HG02642 (cell line): Measurements from ENCODE around the gene ST8SIA6.

ENCODE experiments used
- ATAC-seq: cut with Tn5 transposase; IDR thresholded peaks from one replicate; pipeline ENCODE4 v1.9.1; 2021; ENCODE audit warnings: mild to moderate bottlenecking; ENCODE audit not compliant: unreplicated experiment, poor library complexity

The ST8SIA6 gene

GRCh38 chr10:17396004-17396403 lies 58.4 kb downstream of the ST8SIA6 start:
- no peak for ATAC-seq

- ATAC-seq, result no peak
Measured at GRCh38 chr10:17394854-17395253, 59.5 kb downstream of the ST8SIA6 start.

- ATAC-seq, result no peak
Measured at GRCh38 chr10:17387861-17388503, 66.4 kb downstream of the ST8SIA6 start.

GRCh38 chr10:17386616-17387075 lies 67.7 kb downstream of the ST8SIA6 start:
- ATAC-seq, result no peak

GRCh38 chr10:17386021-17386420 lies 68.4 kb downstream of the ST8SIA6 start:
- ATAC-seq, result no peak

- ATAC-seq, result no peak
Measured at GRCh38 chr10:17385066-17385465, 69.3 kb downstream of the ST8SIA6 start.

- ATAC-seq, result no peak
Measured at GRCh38 chr10:17383801-17384555, 70.4 kb downstream of the ST8SIA6 start.

DNA sequence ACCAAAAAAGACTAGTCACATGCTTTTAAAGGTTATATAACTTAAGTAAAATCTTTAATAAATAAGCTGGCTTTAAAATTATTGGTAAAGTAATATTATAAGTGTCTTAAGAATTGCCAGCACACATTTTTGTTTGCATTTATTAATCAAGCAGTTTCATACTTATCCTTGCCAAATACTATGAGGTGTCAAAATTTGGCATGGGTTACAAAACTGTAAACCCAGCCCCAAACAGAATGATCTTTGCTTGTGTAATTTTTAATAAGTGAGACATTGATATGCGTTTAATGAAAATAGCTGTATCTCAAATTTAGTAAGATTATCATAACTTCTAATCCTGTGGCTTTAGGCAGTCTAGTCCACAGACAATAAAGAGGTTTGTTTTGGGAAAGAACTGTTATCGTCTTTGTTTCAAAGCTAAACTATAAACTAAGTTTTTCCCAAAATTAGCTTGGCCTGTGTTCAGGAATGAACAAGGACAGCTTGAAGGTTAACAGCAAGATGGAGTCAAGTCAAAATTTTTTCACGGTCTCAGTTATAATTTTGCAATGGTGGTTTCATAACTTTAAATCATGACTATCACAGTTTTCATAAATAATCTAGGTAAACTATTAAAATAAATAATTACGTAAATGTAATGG lies 72.8 kb downstream of the ST8SIA6 start:
- ATAC-seq, result no peak

- ATAC-seq, result no peak
Measured at GRCh38 chr10:17380888-17381287, 73.5 kb downstream of the ST8SIA6 start.

- ATAC-seq, result no peak
Measured at GRCh38 chr10:17380016-17380415, 74.4 kb downstream of the ST8SIA6 start.

GRCh38 chr10:17379151-17379690 lies 75.2 kb downstream of the ST8SIA6 start:
- ATAC-seq, result no peak

DNA sequence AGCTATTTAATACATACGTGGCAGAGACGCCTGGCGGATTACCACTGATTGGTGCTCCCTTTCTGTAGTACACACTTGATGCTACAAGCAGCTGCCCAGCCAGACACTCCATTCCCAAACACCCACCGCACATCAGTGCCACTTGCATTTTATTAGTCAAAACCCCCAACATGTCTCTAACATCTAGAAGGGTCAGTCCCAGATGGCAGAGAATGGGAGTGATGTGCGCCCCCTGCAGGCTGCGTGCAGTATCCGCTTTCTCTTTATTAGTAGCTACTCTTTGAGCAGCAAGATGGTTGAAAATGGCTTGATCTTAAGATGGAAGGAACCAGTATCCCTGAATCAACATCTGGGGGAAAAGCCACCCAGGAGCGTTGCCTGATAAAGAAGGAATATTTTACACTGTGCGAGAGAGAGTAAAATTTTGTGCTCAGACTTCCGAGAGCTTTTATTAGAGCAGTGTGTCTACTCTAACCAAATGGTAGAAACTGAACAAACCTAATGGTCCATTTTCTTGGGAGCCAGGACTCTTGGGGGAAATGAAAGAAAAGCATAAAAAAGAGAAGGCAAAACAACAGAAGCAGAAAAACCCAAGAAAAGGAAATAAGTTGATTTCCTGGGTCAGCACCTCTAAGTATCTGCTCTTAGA lies 78.3 kb downstream of the ST8SIA6 start:
- ATAC-seq, result no peak

DNA sequence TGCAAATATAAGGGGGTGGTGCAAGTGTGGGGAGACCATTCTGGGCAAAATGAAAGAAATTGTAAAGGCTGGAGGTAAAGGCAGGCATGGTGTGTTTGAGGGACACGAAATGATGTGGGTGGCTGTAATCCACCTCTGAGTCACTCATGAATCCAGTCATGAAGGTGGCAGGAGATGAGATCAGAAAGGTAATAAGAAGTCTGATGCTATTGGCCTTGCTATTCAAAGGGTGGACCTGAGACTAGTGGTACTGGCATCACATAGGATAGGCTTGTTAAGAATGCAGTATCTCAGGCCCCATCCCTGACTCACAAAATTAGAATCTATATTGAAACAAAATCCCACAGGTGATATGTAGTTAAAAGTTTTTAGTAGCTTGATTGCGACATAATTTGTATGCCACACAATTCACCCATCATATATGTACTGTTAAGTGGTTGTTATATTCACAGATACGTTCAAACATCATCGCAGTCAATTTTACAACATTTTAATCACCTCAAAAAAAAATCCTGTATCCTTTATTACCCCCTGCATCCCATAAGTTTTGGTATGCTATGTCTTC lies 85.6 kb downstream of the ST8SIA6 start:
- no peak for ATAC-seq

DNA sequence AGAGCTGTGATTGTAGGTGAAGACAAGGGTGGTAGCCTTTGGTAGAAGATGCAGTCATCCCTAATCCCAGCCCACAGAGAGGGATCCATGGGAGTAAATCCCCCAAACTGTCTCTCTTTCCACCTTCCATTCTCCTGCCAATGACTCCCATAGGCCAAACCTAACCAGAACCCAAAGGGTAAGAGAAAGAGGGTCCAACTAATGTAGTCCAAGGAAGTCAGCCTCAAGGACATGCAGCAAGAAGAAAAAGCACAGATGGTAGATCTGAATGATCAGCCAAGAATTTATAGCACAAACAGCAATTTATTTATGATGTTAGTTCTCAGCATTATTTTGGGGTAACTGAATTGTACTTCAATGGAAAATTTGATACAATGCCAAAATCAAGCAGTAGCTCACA lies 87.7 kb downstream of the ST8SIA6 start:
- ATAC-seq, result no peak

DNA sequence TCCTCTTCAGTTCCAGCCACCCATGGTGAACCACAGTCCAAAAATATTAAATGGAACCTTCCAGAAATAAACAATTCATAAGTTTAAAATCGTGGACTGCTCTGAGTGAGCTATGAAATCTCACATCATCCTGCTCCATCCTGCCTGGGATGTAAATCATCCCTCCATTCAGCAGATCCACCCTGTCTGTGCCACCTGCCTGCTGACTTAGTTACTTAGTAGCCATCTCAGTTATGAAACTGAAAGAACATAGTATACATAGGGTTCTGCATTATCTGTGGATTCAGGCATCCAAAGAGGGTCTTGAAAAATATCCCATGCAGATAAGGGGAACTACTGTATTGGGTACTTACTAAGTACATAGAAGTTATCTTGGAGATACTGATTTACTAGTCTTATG lies 89.0 kb downstream of the ST8SIA6 start:
- ATAC-seq, result no peak

- no peak for ATAC-seq
Measured at GRCh38 chr10:17358461-17358860, 95.9 kb downstream of the ST8SIA6 start.

GRCh38 chr10:17357781-17358180 lies 96.6 kb downstream of the ST8SIA6 start:
- ATAC-seq, result no peak

DNA sequence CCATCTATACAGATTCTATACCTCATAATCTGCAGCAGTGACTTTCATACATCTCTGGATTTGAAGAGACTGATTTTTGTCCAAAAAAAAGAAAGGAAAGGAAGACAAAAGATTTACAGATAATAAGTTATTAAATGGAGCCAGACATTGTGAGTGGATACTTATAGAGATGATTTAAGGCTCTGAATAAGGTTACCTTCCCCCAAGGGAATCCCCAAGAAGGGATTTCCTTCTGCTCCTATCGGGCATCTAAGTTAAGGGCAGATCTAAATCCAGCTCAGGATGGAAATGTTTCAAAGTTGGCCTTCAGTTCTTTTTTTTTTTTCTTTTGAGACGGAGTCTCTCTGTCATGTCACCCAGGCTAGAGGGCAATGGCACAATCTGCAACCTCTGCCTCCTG lies 97.6 kb downstream of the ST8SIA6 start:
- ATAC-seq, result no peak

- ATAC-seq, result no peak
Measured at GRCh38 chr10:17354781-17355180, 99.6 kb downstream of the ST8SIA6 start.

DNA sequence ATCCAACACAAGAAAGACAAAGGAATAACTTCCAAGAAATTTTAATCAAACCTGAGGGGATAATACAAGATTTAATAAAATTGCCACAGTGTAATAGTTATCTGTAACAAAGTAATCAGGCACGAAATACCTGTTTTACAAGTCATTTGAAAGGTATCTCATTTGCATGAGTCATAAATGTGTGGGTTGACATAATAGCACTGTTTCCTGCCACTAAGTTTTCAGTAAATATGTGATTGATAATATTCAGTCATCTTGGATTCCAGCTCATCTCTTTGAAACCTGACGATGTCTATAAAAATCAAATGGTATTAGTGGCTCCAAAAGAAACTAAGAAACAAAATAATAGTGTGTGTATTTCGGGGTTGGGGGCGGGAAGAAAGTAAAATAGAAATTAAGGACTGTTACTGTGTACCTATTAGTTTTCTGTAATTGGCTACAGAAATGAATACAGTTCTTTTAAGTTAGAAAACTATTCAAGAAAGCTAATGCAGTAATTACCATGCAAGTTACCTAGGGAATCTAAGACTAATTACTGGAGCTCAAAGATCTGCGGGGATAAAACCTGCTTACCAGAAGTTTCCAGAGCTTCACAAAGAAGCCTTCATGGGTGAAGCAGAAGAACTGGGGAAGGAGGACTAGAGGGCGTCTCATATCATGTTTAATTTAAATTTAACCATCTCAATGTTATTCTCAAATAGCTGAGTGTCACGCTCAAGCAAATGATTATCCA lies 100.7 kb downstream of the ST8SIA6 start:
- ATAC-seq, result no peak
